ENCODE results near the gene NHLRC4.

The NHLRC4 gene

GRCh38 chr16:580946-581498, 14.2 kb downstream of the NHLRC4 start:
- Histone ChIP-seq H3K36me3 (ENCODE audit: insufficient read depth, low read length) (no peaks in the 10 kb centered on the region), H3K9me3 (ENCODE audit: low read depth, low read length) (no peaks in the 10 kb centered on the region), H3K27ac (no peak overlapping the region), H3K9ac (ENCODE audit: insufficient read length) (no peak overlapping the region), H3K4me3 (no peak overlapping the region)
- TF ChIP-seq POLR2AphosphoS5 (IDR thresholded peaks at IDR 0.05; ENCODE audit: borderline replicate concordance, low read depth, low read length) (no peak), FOXP2 (optimal IDR thresholded peaks at IDR 0.05; ENCODE audit: control extremely low read depth, extremely low read length, insufficient read depth) (no peak), EZH2 (IDR thresholded peaks at IDR 0.05) (no peak)
- no peak for DNase-seq (ENCODE audit: low read depth, low spot score)

GRCh38 chr16:582218-582613, 15.4 kb downstream of the NHLRC4 start:
- no peak for DNase-seq (ENCODE audit: low read depth, low spot score)
- Histone ChIP-seq H3K9me3 (ENCODE audit: low read depth, low read length) (no peaks in the 10 kb centered on the region), H3K4me3 (no peak overlapping the region), H3K36me3 (ENCODE audit: insufficient read depth, low read length) (no peaks in the 10 kb centered on the region), H3K27ac (no peak overlapping the region), H3K9ac (ENCODE audit: insufficient read length) (no peak overlapping the region)
- no peak for TF ChIP-seq FOXP2 (optimal IDR thresholded peaks at IDR 0.05; ENCODE audit: control extremely low read depth, extremely low read length, insufficient read depth)
- no peak for TF ChIP-seq EZH2 (IDR thresholded peaks at IDR 0.05)
- no peak for TF ChIP-seq POLR2AphosphoS5 (IDR thresholded peaks at IDR 0.05; ENCODE audit: borderline replicate concordance, low read depth, low read length)

- TF ChIP-seq POLR2AphosphoS5 (IDR thresholded peaks at IDR 0.05; ENCODE audit: borderline replicate concordance, low read depth, low read length) (no peak), FOXP2 (optimal IDR thresholded peaks at IDR 0.05; ENCODE audit: control extremely low read depth, extremely low read length, insufficient read depth) (no peak), EZH2 (IDR thresholded peaks at IDR 0.05) (no peak)
- no peak overlapping the region for H3K9ac ChIP-seq (ENCODE audit: insufficient read length)
- H3K27ac ChIP-seq, result no peak overlapping the region
- no peak for DNase-seq (ENCODE audit: low read depth, low spot score)
- no peaks in the 10 kb centered on the region for H3K9me3 ChIP-seq (ENCODE audit: low read depth, low read length)
- H3K4me3 ChIP-seq, result no peak overlapping the region
- no peaks in the 10 kb centered on the region for H3K36me3 ChIP-seq (ENCODE audit: insufficient read depth, low read length)
Observed at GRCh38 chr16:582614-583331, 16.0 kb downstream of the NHLRC4 start.

GRCh38 chr16:583470-583814, 16.6 kb downstream of the NHLRC4 start:
- H3K4me3 ChIP-seq, result no peak overlapping the region
- H3K9me3 ChIP-seq (ENCODE audit: low read depth, low read length), result no peaks in the 10 kb centered on the region
- no peak overlapping the region for H3K9ac ChIP-seq (ENCODE audit: insufficient read length)
- no peak overlapping the region for H3K27ac ChIP-seq
- TF ChIP-seq POLR2AphosphoS5 (IDR thresholded peaks at IDR 0.05; ENCODE audit: borderline replicate concordance, low read depth, low read length) (no peak), FOXP2 (optimal IDR thresholded peaks at IDR 0.05; ENCODE audit: control extremely low read depth, extremely low read length, insufficient read depth) (no peak), EZH2 (IDR thresholded peaks at IDR 0.05) (no peak)
- no peak for DNase-seq (ENCODE audit: low read depth, low spot score)
- H3K36me3 ChIP-seq (ENCODE audit: insufficient read depth, low read length), result no peaks in the 10 kb centered on the region

GRCh38 chr16:583815-584591, 17.2 kb downstream of the NHLRC4 start:
- no peak for DNase-seq (ENCODE audit: low read depth, low spot score)

GRCh38 chr16:585351-585750, 18.5 kb downstream of the NHLRC4 start:
- H3K9me3 ChIP-seq (ENCODE audit: low read depth, low read length), result no peaks in the 10 kb centered on the region
- no peaks in the 10 kb centered on the region for H3K36me3 ChIP-seq (ENCODE audit: insufficient read depth, low read length)
- no peak for DNase-seq (ENCODE audit: low read depth, low spot score)
- no peak overlapping the region for H3K27ac ChIP-seq
- no peak overlapping the region for H3K9ac ChIP-seq (ENCODE audit: insufficient read length)
- no peak for TF ChIP-seq FOXP2 (optimal IDR thresholded peaks at IDR 0.05; ENCODE audit: control extremely low read depth, extremely low read length, insufficient read depth)
- 0 out of 2 replicates have a peak, but pooled peaks have one; percentile 12 for TF ChIP-seq POLR2AphosphoS5 (IDR thresholded peaks at IDR 0.05; ENCODE audit: borderline replicate concordance, low read depth, low read length)
- H3K4me3 ChIP-seq, result no peak overlapping the region

More at GRCh38 chr16:583815-584591, 17.2 kb downstream of the NHLRC4 start:
- Histone ChIP-seq H3K9me3 (ENCODE audit: low read depth, low read length) (no peaks in the 10 kb centered on the region), H3K27ac (no peak overlapping the region), H3K9ac (ENCODE audit: insufficient read length) (no peak overlapping the region), H3K36me3 (ENCODE audit: insufficient read depth, low read length) (no peaks in the 10 kb centered on the region), H3K4me3 (no peak overlapping the region)
- TF ChIP-seq POLR2AphosphoS5 (IDR thresholded peaks at IDR 0.05; ENCODE audit: borderline replicate concordance, low read depth, low read length), result peak; percentile 28; the same call in 1 of the 2 replicates
- TF ChIP-seq FOXP2 (optimal IDR thresholded peaks at IDR 0.05; ENCODE audit: control extremely low read depth, extremely low read length, insufficient read depth), result no peak

- no peak overlapping the region for H3K9ac ChIP-seq (ENCODE audit: insufficient read length)
- H3K4me3 ChIP-seq, result no peak overlapping the region
- TF ChIP-seq FOXP2 (optimal IDR thresholded peaks at IDR 0.05; ENCODE audit: control extremely low read depth, extremely low read length, insufficient read depth) (no peak), POLR2AphosphoS5 (IDR thresholded peaks at IDR 0.05; ENCODE audit: borderline replicate concordance, low read depth, low read length) (no peak), EZH2 (IDR thresholded peaks at IDR 0.05) (no peak)
- no peaks in the 10 kb centered on the region for H3K9me3 ChIP-seq (ENCODE audit: low read depth, low read length)
- no peak overlapping the region for H3K27ac ChIP-seq
- no peak for DNase-seq (ENCODE audit: low read depth, low spot score)
- no peaks in the 10 kb centered on the region for H3K36me3 ChIP-seq (ENCODE audit: insufficient read depth, low read length)
Observed at GRCh38 chr16:586047-586644, 19.3 kb downstream of the NHLRC4 start.

Data from SK-N-MC (cell line).